ENCODE measurements around the gene TRPM1. TPM values are rescaled to one million over a fixed set of nuclear protein-coding genes. Genes with fewer than 3 reads are reported as not detected.
A peak's percentile ranks its signal among the peaks of the same experiment; 100 is the strongest.
"Not testable (repeated sequence)": the region's sequence is repeated elsewhere in the genome, so short reads cannot be mapped to it uniquely, and the experiment has no call there.

TRPM1 gene
- total and polyA plus RNA-seq, 2 experiments from 2014 or later, result not detected

DNA sequence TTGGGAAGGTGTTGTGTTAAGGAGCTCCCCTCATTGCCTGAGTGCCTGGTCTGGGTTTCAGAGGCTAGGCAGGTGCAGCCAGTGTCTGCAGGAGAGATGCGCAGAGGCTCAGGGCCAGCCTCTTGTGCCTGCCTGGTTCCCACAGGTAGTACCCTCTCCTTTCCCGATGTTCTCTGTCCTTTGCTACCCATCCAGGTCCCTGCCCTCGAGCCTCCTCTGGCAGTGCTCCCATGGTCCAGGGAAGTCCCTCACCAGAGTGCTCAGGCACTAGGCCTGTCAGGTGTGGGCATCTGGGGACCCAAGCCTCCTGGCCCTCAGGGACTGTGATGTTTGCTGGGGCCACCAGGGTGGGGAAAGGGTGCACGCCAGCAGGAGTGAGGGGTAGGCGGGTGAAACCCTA lies 5.0 kb downstream of the TRPM1 start:
- TF ChIP-seq, protein P1, sequence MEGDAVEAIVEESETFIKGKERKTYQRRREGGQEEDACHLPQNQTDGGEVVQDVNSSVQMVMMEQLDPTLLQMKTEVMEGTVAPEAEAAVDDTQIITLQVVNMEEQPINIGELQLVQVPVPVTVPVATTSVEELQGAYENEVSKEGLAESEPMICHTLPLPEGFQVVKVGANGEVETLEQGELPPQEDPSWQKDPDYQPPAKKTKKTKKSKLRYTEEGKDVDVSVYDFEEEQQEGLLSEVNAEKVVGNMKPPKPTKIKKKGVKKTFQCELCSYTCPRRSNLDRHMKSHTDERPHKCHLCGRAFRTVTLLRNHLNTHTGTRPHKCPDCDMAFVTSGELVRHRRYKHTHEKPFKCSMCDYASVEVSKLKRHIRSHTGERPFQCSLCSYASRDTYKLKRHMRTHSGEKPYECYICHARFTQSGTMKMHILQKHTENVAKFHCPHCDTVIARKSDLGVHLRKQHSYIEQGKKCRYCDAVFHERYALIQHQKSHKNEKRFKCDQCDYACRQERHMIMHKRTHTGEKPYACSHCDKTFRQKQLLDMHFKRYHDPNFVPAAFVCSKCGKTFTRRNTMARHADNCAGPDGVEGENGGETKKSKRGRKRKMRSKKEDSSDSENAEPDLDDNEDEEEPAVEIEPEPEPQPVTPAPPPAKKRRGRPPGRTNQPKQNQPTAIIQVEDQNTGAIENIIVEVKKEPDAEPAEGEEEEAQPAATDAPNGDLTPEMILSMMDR (IDR thresholded peaks at IDR 0.05; ENCODE audit: low read depth, low read length), result no peak
- Histone ChIP-seq H3K9me3 (ENCODE audit: low read depth) (no peaks in the 10 kb centered on the region), H3K27ac (no peak overlapping the region), H3K4me1 (ENCODE audit: low read depth) (no peaks in the 10 kb centered on the region), H3K36me3 (no peaks in the 10 kb centered on the region), H3K27me3 (no peaks in the 10 kb centered on the region), H3K4me3 (no peak overlapping the region)
- no peak for DNase-seq (ENCODE audit: low read depth in 1 of 2, low spot score in 1 of 2)

DNA sequence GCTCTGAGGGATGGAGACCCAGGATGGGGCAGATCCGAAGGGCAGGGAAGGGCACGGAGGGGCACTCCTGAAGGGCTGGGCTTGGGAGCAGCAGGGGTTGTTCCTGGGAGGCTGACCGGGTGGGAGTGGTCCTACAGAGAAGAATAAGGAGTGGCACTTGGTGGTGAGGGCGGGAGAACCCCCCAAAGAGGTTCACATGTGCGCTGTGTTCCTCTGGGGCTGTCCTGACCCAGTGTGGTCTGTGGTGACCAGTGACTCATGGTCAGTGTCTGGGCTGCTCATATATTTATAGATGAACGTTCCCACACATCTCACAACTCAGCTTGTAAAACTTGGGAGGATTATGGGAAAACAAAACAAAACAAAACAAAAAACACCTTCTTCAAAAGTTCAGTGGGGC lies 10.0 kb downstream of the TRPM1 start:
- TF ChIP-seq, protein P1 (IDR thresholded peaks at IDR 0.05; ENCODE audit: low read depth, low read length), result no peak
- Histone ChIP-seq H3K36me3 (no peaks in the 10 kb centered on the region), H3K27ac (no peak overlapping the region), H3K9me3 (ENCODE audit: low read depth) (no peaks in the 10 kb centered on the region), H3K27me3 (no peaks in the 10 kb centered on the region), H3K4me1 (ENCODE audit: low read depth) (no peaks in the 10 kb centered on the region), H3K4me3 (no peak overlapping the region)
- DNase-seq (ENCODE audit: low read depth in 1 of 2, low spot score in 1 of 2), result peak in 1 of 2 donors; percentile 17

DNA sequence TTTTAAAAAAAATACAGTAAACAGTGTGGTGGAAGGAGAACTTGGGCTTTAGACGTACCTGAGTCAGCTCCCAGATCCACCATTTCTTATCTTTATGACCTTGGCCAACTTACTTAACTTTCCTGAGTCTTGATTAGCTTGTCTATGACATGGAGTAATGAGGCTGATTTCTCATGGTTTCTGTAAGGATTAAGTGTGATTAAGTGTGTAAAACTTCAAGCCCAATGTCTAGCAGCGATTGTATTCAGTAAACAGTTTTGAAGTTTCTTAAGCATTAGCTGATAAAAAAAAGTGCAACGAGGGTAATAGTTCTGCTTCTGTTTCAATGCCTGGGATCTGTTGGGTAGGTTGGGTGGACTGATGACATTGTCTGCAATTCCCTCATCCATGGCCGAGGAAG lies 10.8 kb downstream of the TRPM1 start:
- no peaks in the 10 kb centered on the region for H3K27me3 ChIP-seq
- no peaks in the 10 kb centered on the region for H3K9me3 ChIP-seq (ENCODE audit: low read depth)
- no peaks in the 10 kb centered on the region for H3K36me3 ChIP-seq
- H3K27ac ChIP-seq, result no peak overlapping the region
- no peak overlapping the region for H3K4me3 ChIP-seq
- no peak for DNase-seq (ENCODE audit: low read depth in 1 of 2, low spot score in 1 of 2)
- TF ChIP-seq, protein P1 (IDR thresholded peaks at IDR 0.05; ENCODE audit: low read depth, low read length), result no peak
- H3K4me1 ChIP-seq (ENCODE audit: low read depth), result no peaks in the 10 kb centered on the region

DNA sequence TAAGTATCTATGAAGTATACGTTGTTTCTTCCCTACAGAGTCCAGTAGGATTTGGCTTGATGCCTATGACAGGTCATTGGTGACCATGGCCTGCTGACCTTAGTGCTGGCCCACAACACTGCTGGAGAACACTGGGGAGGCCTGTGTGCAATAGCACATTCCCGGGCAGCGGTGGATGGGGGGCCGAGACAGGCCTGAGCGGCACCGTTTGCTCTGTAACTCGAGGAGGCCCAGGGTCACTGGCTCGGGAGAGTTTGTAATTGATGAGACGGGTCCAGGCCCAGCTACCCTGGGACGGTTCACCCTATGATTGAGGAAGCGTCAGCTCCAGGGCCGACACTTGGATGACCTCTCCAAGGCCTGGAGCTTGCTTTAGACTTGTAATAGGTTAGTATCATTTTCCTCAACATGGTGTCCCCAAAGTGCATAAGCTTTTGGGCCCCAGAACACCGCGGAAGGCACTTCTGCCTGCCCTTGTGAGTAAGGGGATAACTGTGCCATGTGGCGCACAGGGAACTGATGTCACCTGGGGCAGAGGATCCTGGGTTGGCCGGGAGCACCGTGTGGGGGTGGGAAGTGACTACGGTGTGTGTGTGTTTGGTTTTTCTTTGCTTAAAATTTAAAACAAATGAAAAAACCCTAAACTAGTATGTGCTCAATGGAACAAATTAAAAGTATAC lies 12.0 kb downstream of the TRPM1 start:
- Histone ChIP-seq H3K4me1 (ENCODE audit: low read depth) (no peaks in the 10 kb centered on the region), H3K9me3 (ENCODE audit: low read depth) (no peaks in the 10 kb centered on the region), H3K27ac (no peak overlapping the region), H3K27me3 (no peaks in the 10 kb centered on the region), H3K4me3 (no peak overlapping the region), H3K36me3 (no peaks in the 10 kb centered on the region)
- TF ChIP-seq, protein P1 (IDR thresholded peaks at IDR 0.05; ENCODE audit: low read depth, low read length), result no peak
- DNase-seq (ENCODE audit: low read depth in 1 of 2, low spot score in 1 of 2), result no peak

DNA sequence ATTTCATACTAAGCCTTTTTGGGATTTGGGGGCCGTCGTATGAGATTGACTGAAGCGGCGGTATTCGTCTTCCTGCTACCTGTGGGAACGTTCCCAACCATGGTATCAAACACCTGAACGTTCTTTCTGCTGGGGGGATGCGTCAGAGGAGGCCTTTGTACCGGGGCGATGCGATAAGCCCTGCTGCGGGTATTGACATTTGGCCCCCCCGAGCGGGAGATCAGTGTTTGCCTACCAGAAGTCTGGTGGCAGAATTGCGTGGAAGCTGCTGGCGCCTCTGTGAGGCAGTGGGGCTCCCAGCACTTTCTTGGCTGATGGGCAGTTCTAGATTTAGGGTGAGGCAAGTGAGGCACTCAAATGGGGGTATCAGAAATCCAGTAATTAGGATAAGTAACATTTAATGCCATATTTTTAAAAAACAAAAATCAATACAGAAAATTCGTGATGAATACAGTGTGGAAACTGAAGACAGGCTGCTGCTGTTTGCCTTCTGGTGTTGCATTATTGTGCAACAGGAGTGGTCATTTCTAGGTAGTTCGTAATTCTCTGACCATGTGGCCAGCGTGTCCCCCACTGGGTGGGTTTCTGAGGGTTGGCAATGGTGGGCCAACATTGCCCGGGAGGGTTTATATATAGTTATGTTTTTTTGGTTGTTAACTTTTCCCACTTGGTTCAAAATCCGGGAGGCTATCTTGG lies 12.7 kb downstream of the TRPM1 start:
- DNase-seq (ENCODE audit: low read depth in 1 of 2, low spot score in 1 of 2), result no peak
- Histone ChIP-seq H3K9me3 (ENCODE audit: low read depth) (no peaks in the 10 kb centered on the region), H3K4me3 (no peak overlapping the region), H3K4me1 (ENCODE audit: low read depth) (no peaks in the 10 kb centered on the region), H3K27me3 (no peaks in the 10 kb centered on the region), H3K36me3 (no peaks in the 10 kb centered on the region), H3K27ac (no peak overlapping the region)
- TF ChIP-seq, protein P1 (IDR thresholded peaks at IDR 0.05; ENCODE audit: low read depth, low read length), result no peak

DNA sequence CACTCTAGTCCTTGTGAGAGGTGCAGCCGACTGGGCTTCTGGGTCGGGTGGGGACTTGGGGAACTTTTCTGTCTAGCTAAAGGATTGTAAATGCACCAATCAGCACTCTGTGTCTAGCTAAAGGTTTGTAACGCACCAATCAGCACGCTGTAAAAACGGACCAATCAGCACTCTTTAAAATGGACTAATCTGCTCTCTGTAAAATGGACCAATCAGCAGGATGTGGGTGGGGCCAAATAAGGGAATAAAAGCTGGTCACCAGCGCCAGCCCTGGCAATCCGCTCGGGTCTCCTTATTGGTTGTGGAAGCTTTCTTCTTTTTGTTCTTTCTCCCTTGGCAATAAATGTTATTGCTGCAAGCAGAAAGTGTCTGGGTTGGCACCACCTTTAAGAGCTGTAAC lies 13.5 kb downstream of the TRPM1 start:
- not testable (repeated sequence) for H3K36me3 ChIP-seq; H3K4me1 ChIP-seq (ENCODE audit: low read depth); H3K27me3 ChIP-seq; H3K9me3 ChIP-seq (ENCODE audit: low read depth); H3K27ac ChIP-seq; DNase-seq (ENCODE audit: low read depth in 1 of 2, low spot score in 1 of 2); H3K4me3 ChIP-seq

Measured in cardiac muscle cell (in vitro differentiated cells and primary cell).